SK-N-SH (cell line): ENCODE data around the gene EXOC1. TPM values are rescaled to one million over a fixed set of nuclear protein-coding genes. Genes with fewer than 3 reads are reported as not detected.

Experiments used
- CTCF ChIA-PET: fragments of 300-600, 350-600 bp; formaldehyde crosslinking; extraction: SDS; loops from one replicate; lab custom pipeline; 2021; lab: Yijun Ruan, JAX
- POLR2A ChIA-PET: fragments of 350-600 bp; sonication (Branson Sonifier 250); formaldehyde crosslinking; extraction: SDS; loops from one replicate; lab custom pipeline; 2020; ENCODE audit warnings: antibody characterized with exemption, inconsistent platforms; lab: Yijun Ruan, JAX
- DNase-seq: peaks from one replicate; pipeline ENCODE4 v3.0.0; 2012
- H2AFZ ChIP-seq: fragments of 200-600 bp; sonication (generic); 2 replicates; pipeline ENCODE4 v1.8.1; 2016; ENCODE audit warnings: antibody characterized with exemption, mild to moderate bottlenecking, low read depth
- H3F3A ChIP-seq: fragments of 200-600 bp; sonication (generic); replicated peaks from 2 replicates; pipeline ENCODE3; 2016; ENCODE audit warnings: antibody characterized with exemption, mild to moderate bottlenecking; ENCODE audit not compliant: insufficient read depth
- H3K27ac ChIP-seq, 2 experiments: fragments of 200-500 bp in 1 of 2; fragments of 200-600 bp in 1 of 2; sonication (Bioruptor generic) in 1 of 2; sonication (generic), shearing (Covaris generic) in 1 of 2; 2 replicates each; pipeline versions ENCODE4 v1.5.1 to v1.6.1; 2014 to 2016; ENCODE audit warnings: low read depth in 2 of 2, inconsistent platforms in 1 of 2, low read length in 1 of 2, mild to moderate bottlenecking in 1 of 2, mixed read lengths in 1 of 2
- H3K27me3 ChIP-seq: fragments of 200-600 bp; sonication (generic), shearing (Covaris generic); 2 replicates; pipeline ENCODE4 v1.6.1; 2016; ENCODE audit warnings: mixed run types; ENCODE audit not compliant: insufficient read depth
- H3K36me3 ChIP-seq, 2 experiments: fragments of 200-500 bp in 1 of 2; fragments of 200-600 bp in 1 of 2; sonication (Bioruptor generic) in 1 of 2; sonication (generic) in 1 of 2; replicated peaks in 1 of 2; 2 replicates each; pipeline versions ENCODE3 to v1.5.1; 2014 to 2016; ENCODE audit warnings: low read length in 1 of 2, mild to moderate bottlenecking in 1 of 2; ENCODE audit not compliant: insufficient read depth in 2 of 2, control insufficient read depth in 1 of 2
- H3K4me1 ChIP-seq, 2 experiments: fragments of 200-500 bp in 1 of 2; fragments of 200-600 bp in 1 of 2; sonication (Bioruptor generic) in 1 of 2; sonication (generic), shearing (Covaris generic) in 1 of 2; 2 replicates each; pipeline versions ENCODE4 v1.5.1 to v1.6.1; 2014 to 2016; ENCODE audit warnings: low read depth in 1 of 2, low read length in 1 of 2, mixed run types in 1 of 2; ENCODE audit not compliant: insufficient read depth in 2 of 2, control insufficient read depth in 1 of 2
- H3K4me2 ChIP-seq: fragments of 200-600 bp; sonication (generic), shearing (Covaris generic); 2 replicates; pipeline ENCODE4 v1.6.1; 2017; ENCODE audit warnings: mixed run types
- H3K4me3 ChIP-seq, 2 experiments: fragments of 200-500 bp in 1 of 2; fragments of 200-600 bp in 1 of 2; sonication (Bioruptor generic) in 1 of 2; sonication (generic), shearing (Covaris generic) in 1 of 2; 2 replicates each; pipeline versions ENCODE4 v1.5.1 to v1.8.1; 2014 to 2016; ENCODE audit warnings: low read depth in 2 of 2, inconsistent platforms in 1 of 2, low read length in 1 of 2, mild to moderate bottlenecking in 1 of 2, mixed read lengths in 1 of 2, moderate library complexity in 1 of 2
- H3K79me2 ChIP-seq: fragments of 200-600 bp; sonication (generic); 2 replicates; pipeline ENCODE4 v1.8.1; 2017; ENCODE audit warnings: mild to moderate bottlenecking; ENCODE audit not compliant: insufficient read depth
- H3K9ac ChIP-seq: fragments of 200-600 bp; sonication (generic); 2 replicates; pipeline ENCODE4 v1.6.1; 2017; ENCODE audit warnings: mixed run types
- H3K9me2 ChIP-seq: fragments of 200-600 bp; sonication (generic); 2 replicates; pipeline ENCODE4 v1.6.1; 2017; ENCODE audit warnings: mixed run types
- H3K9me3 ChIP-seq: fragments of 200-600 bp; sonication (generic); 2 replicates; pipeline ENCODE4 v1.6.1; 2017; ENCODE audit warnings: mixed run types, mild to moderate bottlenecking, moderate library complexity
- H4K20me1 ChIP-seq: fragments of 200-600 bp; sonication (generic); 2 replicates; pipeline ENCODE4 v1.6.1; 2017; ENCODE audit warnings: mild to moderate bottlenecking, mixed run types; ENCODE audit not compliant: insufficient read depth
- ELF1 ChIP-seq: IDR thresholded peaks from 2 replicates; pipeline ENCODE4 v1.4.0; 2012
- JUND ChIP-seq: IDR thresholded peaks from 2 replicates; pipeline ENCODE4 v1.4.0; 2012
- MXI1 ChIP-seq: IDR thresholded peaks from 2 replicates; pipeline ENCODE4 v1.6.1; 2012; ENCODE audit warnings: mild to moderate bottlenecking, low read depth, low read length, improper control_type of control experiment
- RCOR1 ChIP-seq: fragments of 150-350 bp; IDR thresholded peaks from 2 replicates; pipeline ENCODE4 v1.6.1; 2017; ENCODE audit warnings: antibody characterized with exemption, low read length
- SIN3A ChIP-seq: IDR thresholded peaks from 2 replicates; pipeline ENCODE4 v1.6.1; 2012; ENCODE audit warnings: low read depth, mild to moderate bottlenecking, low read length, moderate library complexity, borderline replicate concordance
- TAF1 ChIP-seq: IDR thresholded peaks from 2 replicates; pipeline ENCODE4 v1.6.1; 2012; ENCODE audit warnings: low read depth, mild to moderate bottlenecking, low read length, moderate library complexity, borderline replicate concordance
- TEAD4 ChIP-seq: IDR thresholded peaks from 2 replicates; pipeline ENCODE4 v1.4.0; 2012; ENCODE audit warnings: mild to moderate bottlenecking, borderline replicate concordance; ENCODE audit not compliant: insufficient read depth
- YY1 ChIP-seq: IDR thresholded peaks from 2 replicates; pipeline ENCODE4 v1.4.0; 2012; ENCODE audit warnings: low read depth, mild to moderate bottlenecking
- WGBS: methylation state at CpG from one replicate; pipeline ENCODE4 v1.1.6; 2017; ENCODE audit warnings: low lambda C conversion rate; 5-methylcytosine and 5-hydroxymethylcytosine counted together
- polyA plus RNA-seq, 3 experiments: library from polyadenylated mRNA; depleted of rRNA; stranded (reverse); fragments of >200 nt; gene quantifications; 2 replicates each; pipeline ENCODE4 v1.2.3, GENCODE V29; 2012
- TF ChIP-seq, protein P1 (sequence below): fragments of 200-600 bp; sonication (generic); IDR thresholded peaks from 2 replicates; pipeline ENCODE4 v1.6.1; 2017; ENCODE audit warnings: antibody characterized with exemption, mild to moderate bottlenecking, moderate library complexity
- TF ChIP-seq, protein P2 (sequence below): IDR thresholded peaks from 2 replicates; pipeline ENCODE4 v1.4.0; 2012; ENCODE audit warnings: low read depth, borderline replicate concordance
- TF ChIP-seq, protein P3 (sequence below): fragments of 150-350 bp; IDR thresholded peaks from 2 replicates; pipeline ENCODE4 v1.6.1; 2017; ENCODE audit warnings: antibody characterized with exemption, low read length, low read depth, borderline replicate concordance

Gene EXOC1
- polyA plus RNA-seq, 1 of the 3 experiments (the other 2 are of a cell fraction) = 13.5 TPM

DNA sequence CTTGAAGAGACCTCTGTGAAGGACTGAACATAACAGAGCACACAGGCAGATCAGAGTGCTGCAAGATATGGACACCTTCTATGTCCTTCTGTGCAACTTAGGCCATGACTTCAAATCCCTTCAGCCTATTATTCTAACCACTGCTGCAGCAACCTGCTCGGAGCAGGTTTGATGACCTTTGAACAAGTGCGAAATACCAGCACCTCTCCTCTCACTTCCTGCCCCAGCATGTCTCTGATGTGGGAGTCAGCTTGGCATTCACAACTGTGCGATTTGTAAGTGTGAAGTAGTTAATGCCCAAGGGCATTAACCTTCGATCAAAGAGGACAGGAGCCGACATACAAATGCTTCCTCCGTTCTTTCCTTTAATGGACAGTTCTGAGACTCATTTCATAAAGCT lies 1.6 kb upstream of the EXOC1 start (continued):
- TF ChIP-seq, protein P1, sequence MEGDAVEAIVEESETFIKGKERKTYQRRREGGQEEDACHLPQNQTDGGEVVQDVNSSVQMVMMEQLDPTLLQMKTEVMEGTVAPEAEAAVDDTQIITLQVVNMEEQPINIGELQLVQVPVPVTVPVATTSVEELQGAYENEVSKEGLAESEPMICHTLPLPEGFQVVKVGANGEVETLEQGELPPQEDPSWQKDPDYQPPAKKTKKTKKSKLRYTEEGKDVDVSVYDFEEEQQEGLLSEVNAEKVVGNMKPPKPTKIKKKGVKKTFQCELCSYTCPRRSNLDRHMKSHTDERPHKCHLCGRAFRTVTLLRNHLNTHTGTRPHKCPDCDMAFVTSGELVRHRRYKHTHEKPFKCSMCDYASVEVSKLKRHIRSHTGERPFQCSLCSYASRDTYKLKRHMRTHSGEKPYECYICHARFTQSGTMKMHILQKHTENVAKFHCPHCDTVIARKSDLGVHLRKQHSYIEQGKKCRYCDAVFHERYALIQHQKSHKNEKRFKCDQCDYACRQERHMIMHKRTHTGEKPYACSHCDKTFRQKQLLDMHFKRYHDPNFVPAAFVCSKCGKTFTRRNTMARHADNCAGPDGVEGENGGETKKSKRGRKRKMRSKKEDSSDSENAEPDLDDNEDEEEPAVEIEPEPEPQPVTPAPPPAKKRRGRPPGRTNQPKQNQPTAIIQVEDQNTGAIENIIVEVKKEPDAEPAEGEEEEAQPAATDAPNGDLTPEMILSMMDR = no peak
- TF ChIP-seq, protein P2, sequence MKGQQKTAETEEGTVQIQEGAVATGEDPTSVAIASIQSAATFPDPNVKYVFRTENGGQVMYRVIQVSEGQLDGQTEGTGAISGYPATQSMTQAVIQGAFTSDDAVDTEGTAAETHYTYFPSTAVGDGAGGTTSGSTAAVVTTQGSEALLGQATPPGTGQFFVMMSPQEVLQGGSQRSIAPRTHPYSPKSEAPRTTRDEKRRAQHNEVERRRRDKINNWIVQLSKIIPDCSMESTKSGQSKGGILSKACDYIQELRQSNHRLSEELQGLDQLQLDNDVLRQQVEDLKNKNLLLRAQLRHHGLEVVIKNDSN = no peak

DNA sequence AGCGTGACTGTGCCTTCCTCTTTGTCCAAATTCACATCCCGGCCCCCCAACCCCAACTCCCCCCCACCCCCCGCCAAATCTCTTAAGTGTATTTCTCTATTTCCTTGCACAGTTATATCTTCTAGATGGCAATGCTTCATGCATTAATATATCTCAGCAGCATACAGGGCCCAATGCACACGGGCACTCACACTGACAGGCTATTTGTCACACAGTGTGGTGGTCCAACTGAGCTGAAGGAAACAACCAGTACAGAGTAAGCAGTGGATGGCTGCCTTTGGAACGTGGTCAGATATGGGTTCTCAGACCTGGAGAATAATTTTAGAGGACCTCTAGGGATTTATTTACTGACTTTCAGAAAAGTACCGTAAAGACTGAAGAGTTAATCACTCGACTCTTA lies 681 bp downstream of the EXOC1 start:
- peak overlapping the region; percentile 97 to 99 for H3K4me3 ChIP-seq
- H3K9me3 ChIP-seq = no peaks in the 10 kb centered on the region
- H3K4me1 ChIP-seq = peaks cover 0 to 7% of the 10 kb centered on the region in 2 experiments; a peak in 2 of 4 replicates
- no peak for TF ChIP-seq YY1
- TF ChIP-seq JUND = no peak
- TF ChIP-seq RCOR1 = no peak
- TF ChIP-seq SIN3A = 0 out of 2 replicates have a peak, but pooled peaks have one; percentile 20
- H3K27me3 ChIP-seq = no peaks in the 10 kb centered on the region
- H2AFZ ChIP-seq = peak overlapping the region; percentile 91
- H3F3A ChIP-seq = no peaks in the 10 kb centered on the region
- H3K9me2 ChIP-seq = no peaks in the 10 kb centered on the region
- 1% methylated on average over 6 of the region's 7 CpGs for WGBS
- POLR2A ChIA-PET = interaction anchor here (2.0 kb wide), 1 partner anchor 308 kb away, joined by 7 read pairs; the partner anchor contains the start of gene CLOCK
- CTCF ChIA-PET = interaction anchor here (2.2 to 3.1 kb wide), 2 partner anchors 9 to 13 kb away, joined by 12 to 21 read pairs; no protein-coding TSS in a partner anchor
- H4K20me1 ChIP-seq = no peaks in the 10 kb centered on the region
- H3K36me3 ChIP-seq = peaks cover 9 to 18% of the 10 kb centered on the region in 2 experiments
- peak overlapping the region; percentile 77 for H3K4me2 ChIP-seq
- peaks cover 54% of the 10 kb centered on the region for H3K79me2 ChIP-seq
- DNase-seq = peak; percentile 14
- H3K27ac ChIP-seq = peak overlapping the region; percentile 82 to 86
- peak overlapping the region; percentile 90 for H3K9ac ChIP-seq

DNA sequence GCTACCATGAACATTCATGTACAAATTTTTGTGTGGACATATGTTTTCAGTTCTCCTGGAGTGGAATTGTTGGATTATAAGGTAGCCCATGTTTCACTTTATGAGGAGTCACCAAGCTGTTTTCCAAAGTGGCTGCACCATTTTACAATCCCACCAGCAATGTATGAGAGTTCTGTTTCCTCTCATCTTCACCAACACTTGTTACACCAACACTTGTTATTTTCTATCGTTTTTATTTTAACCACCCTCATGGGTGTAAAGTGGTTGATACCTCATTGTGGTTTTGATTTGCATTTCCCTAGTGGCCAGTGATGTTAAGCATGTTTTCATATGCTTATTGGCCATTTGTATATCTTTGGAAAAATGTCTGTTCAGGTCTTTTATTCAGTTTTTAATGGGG lies 4.1 kb downstream of the EXOC1 start:
- H3K4me2 ChIP-seq = no peak overlapping the region
- no peak overlapping the region for H3K4me3 ChIP-seq
- ChIA-PET CTCF (interaction anchor here (2.7 kb wide), 1 partner anchor 9 kb away, joined by 13 read pairs; no protein-coding TSS in a partner anchor), POLR2A (no interaction called here)
- H3K79me2 ChIP-seq = peaks cover 82% of the 10 kb centered on the region
- no peak overlapping the region for H2AFZ ChIP-seq
- no peaks in the 10 kb centered on the region for H3K9me2 ChIP-seq
- WGBS = 94% methylated on average over 1 of the region's 1 CpG
- no peaks in the 10 kb centered on the region for H3F3A ChIP-seq
- peaks cover 37 to 44% of the 10 kb centered on the region in 2 experiments for H3K36me3 ChIP-seq
- no peaks in the 10 kb centered on the region for H3K9me3 ChIP-seq
- peaks cover 0 to 7% of the 10 kb centered on the region in 2 experiments; a peak in 2 of 4 replicates for H3K4me1 ChIP-seq
- no peak for TF ChIP-seq MXI1
- no peak for TF ChIP-seq TAF1
- TF ChIP-seq, protein P3, sequence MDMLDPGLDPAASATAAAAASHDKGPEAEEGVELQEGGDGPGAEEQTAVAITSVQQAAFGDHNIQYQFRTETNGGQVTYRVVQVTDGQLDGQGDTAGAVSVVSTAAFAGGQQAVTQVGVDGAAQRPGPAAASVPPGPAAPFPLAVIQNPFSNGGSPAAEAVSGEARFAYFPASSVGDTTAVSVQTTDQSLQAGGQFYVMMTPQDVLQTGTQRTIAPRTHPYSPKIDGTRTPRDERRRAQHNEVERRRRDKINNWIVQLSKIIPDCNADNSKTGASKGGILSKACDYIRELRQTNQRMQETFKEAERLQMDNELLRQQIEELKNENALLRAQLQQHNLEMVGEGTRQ = no peak
- no peak for TF ChIP-seq ELF1
- TF ChIP-seq TEAD4 = no peak
- TF ChIP-seq, protein P1 = 0 out of 2 replicates have a peak, but pooled peaks have one; percentile 16
- no peaks in the 10 kb centered on the region for H4K20me1 ChIP-seq
- DNase-seq = no peak
- no peak overlapping the region for H3K27ac ChIP-seq
- no peak overlapping the region for H3K9ac ChIP-seq
- H3K27me3 ChIP-seq = no peaks in the 10 kb centered on the region
